ENCODE data around the gene SHOX.

Gene SHOX

GRCh38 chrX:633985-634958, 3.7 kb downstream of the SHOX start:
- H3K27me3 ChIP-seq (ENCODE audit: control insufficient read depth, insufficient read depth, low read length) = peaks cover 19% of the 10 kb centered on the region
- no peak overlapping the region for H3K27ac ChIP-seq (ENCODE audit: low read depth, low read length)
- no peak overlapping the region for H3K4me3 ChIP-seq (ENCODE audit: low read length)
- no peaks in the 10 kb centered on the region for H3K4me1 ChIP-seq (ENCODE audit: control insufficient read depth, insufficient read depth, low read length)
- H3K36me3 ChIP-seq (ENCODE audit: control insufficient read depth, insufficient read depth, low read length) = no peaks in the 10 kb centered on the region
- no peak overlapping the region for H3K9ac ChIP-seq (ENCODE audit: low read length)

DNA sequence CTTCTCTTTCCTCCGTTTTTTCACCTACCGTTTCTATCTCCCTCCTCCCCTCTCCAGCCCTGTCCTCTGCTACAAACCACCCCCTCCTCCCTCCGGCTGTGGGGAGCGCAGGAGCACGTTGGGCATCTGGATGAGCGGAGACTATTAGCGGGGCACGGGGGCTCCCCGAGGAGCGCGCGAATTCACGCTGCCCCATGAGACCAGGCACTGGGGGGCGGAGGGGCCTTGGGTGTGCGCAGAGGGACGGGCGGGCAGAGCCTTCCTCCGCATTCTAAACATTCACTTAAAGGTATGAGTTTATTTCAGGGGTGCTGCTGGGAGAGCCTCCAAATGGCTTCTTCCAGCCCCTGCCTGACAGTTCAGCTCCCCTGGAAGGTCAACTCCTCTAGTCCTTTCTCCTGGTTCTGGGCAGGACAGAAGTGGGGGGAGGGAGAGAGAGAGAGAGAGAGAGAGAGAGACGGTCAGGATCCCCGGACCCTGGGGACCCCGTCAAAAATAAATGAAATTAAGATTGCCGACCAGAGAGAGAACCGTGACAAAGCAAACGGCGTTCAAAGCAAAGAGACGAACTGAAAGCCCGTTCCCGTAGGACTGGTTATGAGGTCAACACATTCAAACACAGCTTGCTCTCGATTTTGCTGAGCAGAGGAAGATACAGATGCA, 5.0 kb downstream of the SHOX start:
- Histone ChIP-seq H3K27me3 (ENCODE audit: control insufficient read depth, insufficient read depth, low read length) (peaks cover 19% of the 10 kb centered on the region), H3K9ac (ENCODE audit: low read length) (no peak overlapping the region), H3K4me3 (ENCODE audit: low read length) (no peak overlapping the region), H3K4me1 (ENCODE audit: control insufficient read depth, insufficient read depth, low read length) (no peaks in the 10 kb centered on the region), H3K36me3 (ENCODE audit: control insufficient read depth, insufficient read depth, low read length) (no peaks in the 10 kb centered on the region), H3K27ac (ENCODE audit: low read depth, low read length) (no peak overlapping the region)

DNA sequence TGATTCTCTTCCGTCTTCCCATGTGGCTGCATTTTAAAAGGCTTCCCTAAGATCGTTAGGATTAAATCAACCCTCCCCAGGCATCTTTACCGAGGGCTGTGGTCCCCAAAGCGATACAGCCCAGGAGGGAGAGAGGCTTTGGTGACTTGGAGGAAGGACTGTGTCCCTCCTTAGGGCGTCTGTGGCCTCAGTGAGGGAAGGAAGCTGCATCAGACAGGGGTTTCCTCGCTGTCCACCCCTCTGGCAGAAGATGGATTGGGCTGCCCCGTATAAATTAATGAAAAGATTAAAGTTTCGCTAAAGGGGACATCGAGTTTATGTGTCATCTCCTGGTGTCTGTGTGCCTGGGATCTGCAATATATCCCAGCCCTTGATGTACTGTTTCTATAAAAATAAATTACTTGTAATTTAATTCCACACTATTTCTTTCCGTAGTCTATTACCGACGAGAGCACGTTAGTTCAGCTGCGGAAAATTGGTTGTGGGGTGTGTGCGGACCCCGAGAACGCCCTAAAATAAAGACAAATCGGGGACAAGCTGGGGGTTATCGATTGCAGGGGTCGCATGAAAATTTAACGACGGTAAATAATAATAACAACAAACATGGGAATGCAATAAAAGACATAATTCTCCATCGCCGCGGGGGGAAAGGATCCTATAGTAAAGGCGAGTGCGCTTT, 6.5 kb downstream of the SHOX start:
- Histone ChIP-seq H3K9ac (ENCODE audit: low read length) (no peak overlapping the region), H3K27me3 (ENCODE audit: control insufficient read depth, insufficient read depth, low read length) (peaks cover 17% of the 10 kb centered on the region), H3K4me1 (ENCODE audit: control insufficient read depth, insufficient read depth, low read length) (no peaks in the 10 kb centered on the region), H3K36me3 (ENCODE audit: control insufficient read depth, insufficient read depth, low read length) (no peaks in the 10 kb centered on the region), H3K4me3 (ENCODE audit: low read length) (no peak overlapping the region), H3K27ac (ENCODE audit: low read depth, low read length) (no peak overlapping the region)

- Histone ChIP-seq H3K9ac (ENCODE audit: low read length) (no peak overlapping the region), H3K4me3 (ENCODE audit: low read length) (no peak overlapping the region), H3K4me1 (ENCODE audit: control insufficient read depth, insufficient read depth, low read length) (no peaks in the 10 kb centered on the region), H3K36me3 (ENCODE audit: control insufficient read depth, insufficient read depth, low read length) (no peaks in the 10 kb centered on the region), H3K27ac (ENCODE audit: low read depth, low read length) (no peak overlapping the region), H3K27me3 (ENCODE audit: control insufficient read depth, insufficient read depth, low read length) (peaks cover 14% of the 10 kb centered on the region)
Observed at GRCh38 chrX:637660-638481, 7.3 kb downstream of the SHOX start.

GRCh38 chrX:638482-639131, 8.0 kb downstream of the SHOX start:
- H3K27me3 ChIP-seq (ENCODE audit: control insufficient read depth, insufficient read depth, low read length) = peaks cover 12% of the 10 kb centered on the region
- H3K4me1 ChIP-seq (ENCODE audit: control insufficient read depth, insufficient read depth, low read length) = no peaks in the 10 kb centered on the region
- no peak overlapping the region for H3K9ac ChIP-seq (ENCODE audit: low read length)
- no peak overlapping the region for H3K4me3 ChIP-seq (ENCODE audit: low read length)
- H3K36me3 ChIP-seq (ENCODE audit: control insufficient read depth, insufficient read depth, low read length) = no peaks in the 10 kb centered on the region
- no peak overlapping the region for H3K27ac ChIP-seq (ENCODE audit: low read depth, low read length)

DNA sequence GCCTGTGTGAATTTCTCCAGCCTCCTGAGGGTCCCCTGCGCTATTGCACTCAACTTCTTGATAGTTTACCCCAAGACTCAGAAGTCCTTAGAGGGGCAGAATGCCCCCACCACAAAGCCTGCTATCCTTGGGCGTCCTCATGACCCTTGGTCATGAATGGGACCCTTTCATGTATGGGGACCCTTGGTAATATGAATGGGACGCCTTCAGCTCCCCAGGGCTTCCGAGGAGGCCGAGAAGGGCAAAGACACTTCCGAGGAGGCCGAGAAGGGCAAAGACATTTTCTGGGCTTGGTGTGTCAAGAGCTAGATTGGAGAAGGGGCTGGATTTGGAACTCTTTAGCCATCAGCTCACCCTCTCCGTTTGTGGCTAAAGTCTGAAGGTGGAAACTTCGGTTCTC, 8.6 kb downstream of the SHOX start:
- H3K27me3 ChIP-seq (ENCODE audit: control insufficient read depth, insufficient read depth, low read length) = peaks cover 12% of the 10 kb centered on the region
- H3K4me3 ChIP-seq (ENCODE audit: low read length) = no peak overlapping the region

GRCh38 chrX:640641-641040, 10.1 kb downstream of the SHOX start:
- peaks cover 6% of the 10 kb centered on the region for H3K27me3 ChIP-seq (ENCODE audit: control insufficient read depth, insufficient read depth, low read length)

More for the DNA sequence above, 8.6 kb downstream of the SHOX start:
- no peak overlapping the region for H3K9ac ChIP-seq (ENCODE audit: low read length)
- H3K36me3 ChIP-seq (ENCODE audit: control insufficient read depth, insufficient read depth, low read length) = no peaks in the 10 kb centered on the region
- H3K4me1 ChIP-seq (ENCODE audit: control insufficient read depth, insufficient read depth, low read length) = no peaks in the 10 kb centered on the region
- no peak overlapping the region for H3K27ac ChIP-seq (ENCODE audit: low read depth, low read length)

DNA sequence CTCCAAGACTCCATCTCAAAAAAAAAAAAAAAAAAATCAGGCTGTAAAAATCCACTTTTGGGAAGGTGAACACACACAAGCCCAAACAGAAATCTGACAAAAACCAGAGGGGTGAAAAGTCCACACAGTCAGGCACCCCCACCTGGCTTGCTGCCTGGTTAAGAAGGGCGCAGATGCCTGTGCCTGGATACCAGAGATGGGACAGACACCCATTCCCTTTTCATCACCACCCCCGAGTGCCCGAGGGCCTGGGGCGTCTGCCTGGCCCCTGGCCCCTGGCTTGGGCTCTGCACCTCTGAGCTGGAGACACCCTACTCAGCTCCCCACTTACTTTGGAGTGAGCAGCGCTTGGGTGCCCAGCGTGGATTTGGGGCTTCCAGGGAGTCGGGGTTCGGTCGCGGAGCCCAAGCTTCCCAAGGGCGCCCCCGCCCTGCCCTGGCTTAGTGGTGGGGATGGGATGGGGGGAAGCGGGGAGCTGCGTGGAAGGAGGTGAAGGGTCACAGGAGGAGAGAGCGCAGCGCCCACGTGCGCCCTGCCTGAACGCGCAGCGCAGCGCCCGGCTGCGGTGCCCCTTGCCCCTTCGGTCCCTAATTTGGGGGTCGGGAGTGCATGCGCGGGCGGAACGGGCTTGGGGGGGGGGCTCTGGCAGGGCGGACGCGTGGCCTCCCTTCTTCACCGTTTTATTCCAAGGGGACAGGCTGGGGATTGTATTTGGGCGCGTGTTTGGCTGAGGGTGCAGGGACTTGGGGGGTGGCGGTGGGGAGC, 11.3 kb downstream of the SHOX start:
- Histone ChIP-seq H3K27me3 (ENCODE audit: control insufficient read depth, insufficient read depth, low read length) (peaks cover 5% of the 10 kb centered on the region), H3K4me1 (ENCODE audit: control insufficient read depth, insufficient read depth, low read length) (no peaks in the 10 kb centered on the region)

More at GRCh38 chrX:640641-641040, 10.1 kb downstream of the SHOX start:
- Histone ChIP-seq H3K36me3 (ENCODE audit: control insufficient read depth, insufficient read depth, low read length) (no peaks in the 10 kb centered on the region), H3K4me1 (ENCODE audit: control insufficient read depth, insufficient read depth, low read length) (no peaks in the 10 kb centered on the region), H3K27ac (ENCODE audit: low read depth, low read length) (no peak overlapping the region), H3K4me3 (ENCODE audit: low read length) (no peak overlapping the region), H3K9ac (ENCODE audit: low read length) (no peak overlapping the region)

DNA sequence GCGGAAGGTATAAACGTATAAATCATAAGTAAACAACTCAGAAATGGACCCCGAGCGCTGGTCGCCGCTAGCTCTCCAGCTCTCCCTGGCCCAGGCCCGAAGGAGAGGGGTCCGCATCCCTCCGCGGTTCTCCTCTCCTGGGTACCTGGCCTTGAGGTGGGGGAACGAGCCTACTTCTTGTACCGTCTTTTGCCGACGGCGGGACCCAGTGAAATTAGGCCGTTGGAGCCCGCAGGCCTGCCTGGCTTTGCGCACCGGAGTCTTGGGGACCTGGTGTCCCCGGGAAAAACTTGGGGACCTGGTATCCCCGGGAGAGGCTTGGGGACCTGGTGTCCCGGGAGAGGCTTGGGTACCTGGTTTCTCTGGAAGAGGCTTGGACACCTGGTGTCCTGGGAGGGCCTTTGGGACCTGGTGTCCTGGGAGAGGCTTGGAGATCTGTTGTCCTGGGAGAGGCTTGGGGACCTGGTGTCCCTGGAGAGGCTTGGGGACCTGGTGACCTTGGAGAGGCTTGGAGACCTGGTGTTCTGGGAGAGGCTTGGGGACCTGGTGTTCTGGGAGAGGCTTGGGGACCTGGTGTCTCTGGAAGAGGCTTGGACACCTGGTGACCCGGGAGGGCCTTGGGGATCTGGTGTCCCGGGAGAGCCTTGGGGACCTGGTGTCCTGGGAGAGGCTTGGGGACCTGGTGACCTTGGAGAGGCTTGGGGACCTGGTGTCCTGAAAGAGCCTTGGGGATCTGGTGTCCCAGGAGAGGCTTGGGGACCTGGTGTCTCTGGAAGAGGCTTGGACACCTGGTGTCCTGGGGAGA, 12.0 kb downstream of the SHOX start:
- no peak overlapping the region for H3K4me3 ChIP-seq (ENCODE audit: low read length)
- H3K27ac ChIP-seq (ENCODE audit: low read depth, low read length) = no peak overlapping the region
- H3K27me3 ChIP-seq (ENCODE audit: control insufficient read depth, insufficient read depth, low read length) = no peaks in the 10 kb centered on the region

More for the DNA sequence above, 11.3 kb downstream of the SHOX start:
- H3K9ac ChIP-seq (ENCODE audit: low read length) = no peak overlapping the region
- H3K4me3 ChIP-seq (ENCODE audit: low read length) = no peak overlapping the region
- H3K27ac ChIP-seq (ENCODE audit: low read depth, low read length) = no peak overlapping the region
- H3K36me3 ChIP-seq (ENCODE audit: control insufficient read depth, insufficient read depth, low read length) = no peaks in the 10 kb centered on the region

GRCh38 chrX:643241-643595, 12.6 kb downstream of the SHOX start:
- no peak overlapping the region for H3K4me3 ChIP-seq (ENCODE audit: low read length)
- H3K4me1 ChIP-seq (ENCODE audit: control insufficient read depth, insufficient read depth, low read length) = no peaks in the 10 kb centered on the region
- no peaks in the 10 kb centered on the region for H3K36me3 ChIP-seq (ENCODE audit: control insufficient read depth, insufficient read depth, low read length)
- no peak overlapping the region for H3K9ac ChIP-seq (ENCODE audit: low read length)
- H3K27me3 ChIP-seq (ENCODE audit: control insufficient read depth, insufficient read depth, low read length) = no peaks in the 10 kb centered on the region
- no peak overlapping the region for H3K27ac ChIP-seq (ENCODE audit: low read depth, low read length)

More for the DNA sequence above, 12.0 kb downstream of the SHOX start:
- no peaks in the 10 kb centered on the region for H3K36me3 ChIP-seq (ENCODE audit: control insufficient read depth, insufficient read depth, low read length)
- H3K4me1 ChIP-seq (ENCODE audit: control insufficient read depth, insufficient read depth, low read length) = no peaks in the 10 kb centered on the region
- H3K9ac ChIP-seq (ENCODE audit: low read length) = no peak overlapping the region

Data from rectal smooth muscle tissue (tissue), 1 donor.